Erythroblast (primary cell): ENCODE results near the gene TRAPPC2B.

Experiments
- DNase-seq, 2 experiments: peaks; one replicate each; lab custom pipeline; 2025; lab: John Stamatoyannopoulos, UW
- GATA1 ChIP-seq: IDR thresholded peaks from 2 replicates; pipeline ENCODE4 v1.6.1; 2011; ENCODE audit warnings: low read depth, mild to moderate bottlenecking, control low read depth, low read length, moderate library complexity
- POLR2A ChIP-seq: IDR thresholded peaks from 2 replicates; pipeline ENCODE4 v1.6.1; 2011; ENCODE audit warnings: mild to moderate bottlenecking, low read length

TRAPPC2B gene

DNA sequence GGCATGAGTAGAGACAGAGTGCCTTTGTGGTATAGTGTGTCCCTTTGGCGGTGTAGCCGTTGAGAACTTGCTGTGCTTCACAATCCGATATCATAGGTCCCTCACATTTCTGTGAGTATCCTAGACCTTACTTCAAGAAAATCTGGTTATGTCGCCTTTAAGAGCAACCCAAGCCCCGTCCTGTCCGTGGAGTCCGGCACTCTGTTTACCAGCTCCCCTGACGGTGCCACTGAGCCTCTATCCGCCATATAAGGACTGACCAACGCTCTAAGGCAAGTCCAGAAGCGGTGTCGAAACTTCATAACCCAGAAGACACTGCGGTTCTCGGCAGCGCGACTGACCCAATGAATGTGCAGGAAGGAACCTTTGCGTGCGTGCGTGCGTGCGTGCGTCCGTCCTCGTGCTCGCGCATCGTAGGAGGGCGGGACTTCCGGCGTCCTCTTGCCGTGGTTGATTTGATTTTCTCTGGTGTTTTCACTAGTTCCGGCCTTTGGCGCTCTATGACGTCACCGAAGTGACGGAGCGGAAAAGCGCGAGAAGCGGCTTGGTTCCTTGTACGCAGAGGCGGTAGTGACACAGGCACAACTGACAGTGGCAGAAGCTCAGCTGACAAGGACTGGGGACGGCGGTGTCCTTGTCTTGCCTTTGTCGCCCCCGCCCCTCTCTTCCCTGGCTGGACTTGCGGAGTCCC lies at the start of gene TRAPPC2B, which contains the start of gene ZNF547:
Gene TRAPPC2B, plus strand, starts transcription at position 555 of the 691 bp plus-strand sequence. CDS start 1,283 bp downstream, outside the sequence.
Gene ZNF547, plus strand, starts transcription at position 555 of the 691 bp plus-strand sequence. CDS start 5,005 bp downstream, outside the sequence.
- TF ChIP-seq POLR2A (peak; percentile 93), GATA1 (no peak)
- DNase-seq = peak; percentile 100

GRCh38 chr19:57314146-57314545 lies 49.2 kb upstream of the TRAPPC2B start:
- DNase-seq = no peak
- TF ChIP-seq GATA1 (no peak), POLR2A (no peak)

DNA sequence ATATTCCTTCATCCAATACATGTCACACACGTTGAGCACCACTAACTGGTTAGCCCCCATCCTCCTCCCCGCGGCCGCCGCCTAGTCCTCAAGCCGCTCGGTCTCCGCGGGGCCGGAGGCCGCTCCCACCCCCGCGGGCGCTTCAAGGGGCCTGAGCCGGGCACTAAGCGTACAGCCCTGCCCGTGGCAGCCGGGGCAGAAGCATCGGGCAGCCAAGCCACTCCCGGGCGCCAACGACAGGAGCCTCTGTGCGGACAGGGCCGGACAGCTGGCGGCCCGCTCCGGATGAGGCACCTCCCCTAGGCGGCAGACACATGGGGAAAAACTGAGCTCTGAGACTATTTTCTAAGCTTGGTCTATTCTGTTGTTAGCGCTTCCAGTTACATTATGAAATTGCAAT lies 45.8 kb upstream of the TRAPPC2B start:
- DNase-seq = peak; percentile 12 to 38
- TF ChIP-seq POLR2A = no peak
- TF ChIP-seq GATA1 = no peak

GRCh38 chr19:57319869-57320179 lies 43.5 kb upstream of the TRAPPC2B start:
- TF ChIP-seq POLR2A (no peak), GATA1 (no peak)
- no peak for DNase-seq

DNA sequence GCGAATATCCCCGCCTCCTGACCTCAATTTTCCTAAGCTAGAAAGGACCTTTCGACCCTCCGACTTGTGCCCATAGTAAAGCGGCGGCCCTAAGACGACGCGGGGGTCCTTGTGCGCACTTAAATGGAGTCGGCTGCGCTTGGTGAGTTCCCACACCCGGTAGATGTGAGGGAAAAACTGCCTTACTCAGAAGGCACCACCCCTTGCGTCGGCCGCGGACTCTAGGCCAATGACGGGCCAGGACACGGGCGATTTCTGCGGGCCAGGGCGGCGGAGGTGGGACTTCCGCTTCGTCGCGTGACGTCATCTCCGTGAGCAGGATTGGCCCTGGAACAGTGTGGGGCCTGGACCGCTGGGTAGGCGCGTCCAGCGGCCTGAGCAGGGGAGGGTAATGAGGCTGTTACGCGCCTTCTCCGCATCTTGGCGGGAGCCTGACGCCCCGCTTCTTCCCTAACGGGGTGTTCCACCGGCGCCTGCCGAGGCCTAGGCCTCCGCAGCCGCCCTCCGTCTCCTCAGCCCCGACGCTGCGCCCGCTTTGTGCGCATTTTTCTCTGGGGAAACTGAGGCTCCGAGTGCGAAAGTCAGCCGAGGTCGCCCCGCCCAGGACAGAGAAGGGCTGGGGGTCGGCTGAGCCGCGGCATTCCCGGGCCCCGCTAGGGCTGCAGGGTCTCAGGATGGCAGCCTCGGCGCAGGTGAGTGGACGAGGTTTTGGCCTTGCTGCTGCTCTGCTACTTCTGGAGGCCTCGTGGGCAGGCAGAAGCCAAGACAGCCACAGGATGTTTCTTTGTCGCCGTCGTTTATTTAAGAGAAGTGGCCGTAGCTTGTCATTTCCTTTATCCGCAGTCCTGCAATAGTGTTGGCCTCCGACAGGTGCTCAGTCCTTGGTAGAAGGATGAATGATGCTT lies 42.9 kb upstream of the TRAPPC2B start, which contains the start of gene ZNF543:
Gene ZNF543, plus strand, starts transcription at position 293 of the 905 bp plus-strand sequence. Its CDS starts 382 bp downstream, at position 675.
- no peak for TF ChIP-seq GATA1
- peak; percentile 92 for TF ChIP-seq POLR2A

DNA sequence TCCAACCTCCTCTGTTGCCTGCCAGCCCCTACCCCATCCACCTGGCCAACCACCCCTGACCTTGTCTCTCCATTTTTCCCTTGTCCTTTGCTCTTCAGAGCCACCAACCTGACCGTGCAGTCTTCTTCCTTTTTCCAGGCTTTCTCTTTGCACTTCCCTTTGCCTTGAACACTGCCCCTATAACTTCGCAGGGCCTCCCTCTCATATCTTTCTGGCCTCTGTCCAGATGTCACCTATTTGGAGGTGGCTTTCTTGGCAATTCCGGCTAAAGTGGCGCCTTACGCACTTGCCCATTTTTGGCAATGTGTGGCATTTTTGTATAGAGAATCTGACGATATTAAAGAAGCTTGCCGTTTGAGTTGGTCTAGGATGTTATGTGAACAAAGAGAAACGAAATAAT lies 42.2 kb upstream of the TRAPPC2B start:
- TF ChIP-seq GATA1 = no peak
- TF ChIP-seq POLR2A = no peak
- DNase-seq = peak; percentile 44 to 58

More for the DNA sequence above, 42.9 kb upstream of the TRAPPC2B start, which contains the start of gene ZNF543:
- DNase-seq = peak; percentile 99

DNA sequence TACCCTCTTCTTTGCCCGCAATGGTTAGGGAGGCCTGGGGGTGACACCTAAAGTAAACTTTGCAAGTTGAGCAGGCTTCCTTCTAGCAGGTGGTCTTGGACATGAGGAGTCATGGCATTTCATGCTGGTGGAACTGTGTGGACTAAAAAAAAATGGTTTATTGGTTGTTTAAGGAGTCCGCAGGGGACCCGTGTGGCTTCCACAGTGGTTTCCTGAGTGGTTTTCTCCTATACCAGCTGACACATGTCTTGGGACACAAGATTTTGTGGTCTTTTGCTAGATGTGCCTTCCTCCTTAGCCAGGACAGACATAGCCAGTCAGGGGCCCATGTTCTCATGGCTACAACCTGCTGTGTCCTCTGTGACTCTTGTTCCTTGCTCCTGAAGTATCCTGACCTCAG lies 41.6 kb upstream of the TRAPPC2B start:
- peak in 1 of 2 experiments; percentile 38 for DNase-seq
- TF ChIP-seq GATA1 (no peak), POLR2A (no peak)

- no peak for DNase-seq
- TF ChIP-seq GATA1 = no peak
- TF ChIP-seq POLR2A = no peak
Measured at GRCh38 chr19:57324992-57325391, 38.4 kb upstream of the TRAPPC2B start.

DNA sequence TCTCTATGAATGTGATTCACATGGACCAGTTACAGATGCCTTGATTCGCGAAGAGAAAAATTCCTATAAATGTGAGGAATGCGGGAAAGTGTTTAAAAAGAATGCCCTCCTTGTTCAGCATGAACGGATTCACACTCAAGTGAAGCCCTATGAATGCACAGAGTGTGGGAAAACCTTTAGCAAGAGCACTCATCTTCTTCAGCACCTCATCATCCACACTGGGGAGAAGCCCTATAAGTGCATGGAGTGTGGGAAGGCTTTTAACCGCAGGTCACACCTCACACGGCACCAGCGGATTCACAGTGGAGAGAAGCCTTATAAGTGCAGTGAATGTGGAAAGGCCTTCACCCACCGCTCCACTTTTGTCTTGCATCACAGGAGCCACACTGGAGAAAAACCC lies 35.4 kb upstream of the TRAPPC2B start:
- TF ChIP-seq POLR2A (no peak), GATA1 (no peak)
- DNase-seq = no peak

DNA sequence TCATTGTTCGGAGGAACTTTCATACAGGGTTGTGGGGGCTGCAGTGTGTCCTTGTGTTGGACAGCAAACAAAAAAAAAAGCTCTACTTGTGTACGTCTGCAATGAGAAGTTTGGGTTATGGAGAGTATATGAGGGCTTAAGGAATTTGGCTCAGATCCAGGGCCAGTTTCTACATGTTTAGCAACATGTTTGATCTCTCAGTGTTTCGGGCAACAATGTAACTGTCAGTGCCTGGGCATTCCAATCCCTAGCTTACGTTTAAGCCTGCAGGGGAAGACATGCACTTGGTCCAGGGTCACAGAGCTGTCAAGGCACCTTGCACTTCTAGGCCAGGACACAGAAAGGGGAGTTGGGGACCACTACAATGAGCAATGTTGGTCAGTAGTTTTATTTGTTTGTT lies 29.2 kb upstream of the TRAPPC2B start:
- no peak for DNase-seq
- no peak for TF ChIP-seq POLR2A

DNA sequence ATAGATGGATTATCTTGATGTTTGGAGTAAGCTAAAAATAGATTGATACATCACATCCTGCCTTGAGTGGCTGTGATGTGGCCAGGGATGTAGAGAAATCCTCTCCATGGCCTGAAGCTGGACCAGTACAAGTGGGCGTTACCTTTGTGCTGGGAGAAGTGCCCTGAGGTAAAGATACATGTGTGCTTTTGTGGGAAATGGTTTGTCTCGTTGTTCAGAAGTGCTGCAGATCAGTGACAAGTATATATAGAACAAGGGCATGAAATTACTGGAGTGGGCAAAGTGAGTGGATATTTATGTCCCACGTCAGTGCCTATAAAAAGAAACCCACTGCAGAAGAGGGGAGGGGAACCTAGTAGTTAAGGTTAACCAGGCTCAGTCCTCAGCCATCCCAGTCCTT lies 24.5 kb upstream of the TRAPPC2B start:
- no peak for DNase-seq
- TF ChIP-seq POLR2A = no peak
- no peak for TF ChIP-seq GATA1

- TF ChIP-seq POLR2A = no peak
- no peak for TF ChIP-seq GATA1
- DNase-seq = no peak
Measured at GRCh38 chr19:57342582-57342981, 20.8 kb upstream of the TRAPPC2B start.

DNA sequence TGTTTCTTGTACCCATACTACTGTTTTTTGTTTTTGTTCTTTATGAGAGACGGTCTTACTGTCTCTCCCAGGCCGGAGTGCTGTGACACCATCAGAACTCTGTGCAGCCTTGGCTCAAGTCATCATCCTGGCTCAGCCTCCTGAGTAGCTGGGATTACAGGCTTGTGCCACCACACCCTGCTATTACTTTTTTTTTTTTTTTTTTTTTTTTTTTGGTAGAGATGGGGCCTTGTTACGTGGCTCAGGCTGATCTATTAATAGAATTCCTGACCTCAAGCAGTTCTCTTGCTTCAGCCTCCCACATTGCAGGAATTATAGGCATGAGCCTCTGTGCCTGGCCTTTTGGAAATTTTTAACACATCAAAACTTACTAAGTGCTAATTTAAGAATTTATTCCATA lies 15.2 kb upstream of the TRAPPC2B start:
- DNase-seq = no peak
- TF ChIP-seq POLR2A (no peak), GATA1 (no peak)

DNA sequence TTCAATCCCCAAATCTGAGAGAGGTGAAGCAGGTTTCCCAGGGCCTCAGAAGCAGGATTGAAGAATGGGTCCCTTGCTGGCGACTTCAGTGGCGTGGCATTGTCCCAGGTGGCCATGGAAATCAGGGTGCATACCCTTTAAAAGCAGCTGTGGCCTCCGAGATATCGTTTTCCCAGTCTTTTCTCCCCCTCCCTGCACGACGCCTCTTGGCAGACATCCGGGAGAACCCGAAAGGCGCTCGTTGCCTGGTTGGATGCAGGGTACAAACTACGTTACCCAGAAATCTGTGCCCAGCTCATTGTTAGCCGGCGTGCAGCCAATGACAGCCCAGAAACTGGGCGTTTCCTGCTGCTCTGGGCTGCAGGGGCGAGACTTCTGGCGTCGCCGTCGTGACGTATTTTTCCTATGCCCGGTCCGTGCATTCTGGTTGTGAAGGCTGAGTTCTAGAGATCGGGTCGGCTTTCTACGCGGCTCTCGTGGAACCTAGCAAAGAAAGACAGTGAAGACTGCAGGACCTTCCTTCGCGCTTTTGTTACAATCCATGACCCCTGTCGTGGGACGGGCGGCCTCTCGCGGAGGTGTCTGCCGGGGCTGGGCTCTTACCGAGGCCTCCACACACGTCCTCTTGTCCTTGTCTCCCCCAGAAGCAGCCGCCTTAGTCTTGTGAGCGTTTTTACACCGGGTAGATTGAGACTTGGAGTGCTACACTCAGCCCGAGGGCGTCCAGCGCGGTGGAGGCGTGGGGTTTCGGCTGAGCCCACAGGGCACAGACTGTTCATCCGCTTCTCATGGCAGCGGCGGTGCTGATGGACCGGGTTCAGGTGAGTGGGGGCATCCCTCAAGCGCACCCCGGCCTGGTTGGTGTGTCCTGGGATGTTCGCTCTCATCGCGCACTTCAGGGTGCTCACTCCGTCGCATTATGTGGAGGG lies 12.2 kb upstream of the TRAPPC2B start, which contains the start of gene ZNF304:
Gene ZNF304, plus strand, starts transcription at position 395 of the 929 bp plus-strand sequence. Its CDS starts 394 bp downstream, at position 789.
- TF ChIP-seq GATA1 (no peak), POLR2A (peak; percentile 73)
- peak; percentile 93 to 95 for DNase-seq
